Lower leg skin (tissue), 3 donors: ENCODE data around the gene BABAM2.

ENCODE experiments used
- POLR2A ChIP-seq, 2 donors: fragments of 450-650 bp; IDR thresholded peaks; one replicate each; pipeline ENCODE4 v1.6.1; 2016 to 2017; ENCODE audit warnings: antibody characterized with exemption in 2 of 2, mild to moderate bottlenecking in 1 of 2, moderate library complexity in 1 of 2
- TF ChIP-seq, protein P1 (sequence below), 3 donors: fragments of 450-650 bp; IDR thresholded peaks; one replicate each; pipeline ENCODE4 v1.5.1; 2016; ENCODE audit warnings: antibody characterized with exemption in 3 of 3, mild to moderate bottlenecking in 3 of 3, moderate library complexity in 2 of 3

DNA sequence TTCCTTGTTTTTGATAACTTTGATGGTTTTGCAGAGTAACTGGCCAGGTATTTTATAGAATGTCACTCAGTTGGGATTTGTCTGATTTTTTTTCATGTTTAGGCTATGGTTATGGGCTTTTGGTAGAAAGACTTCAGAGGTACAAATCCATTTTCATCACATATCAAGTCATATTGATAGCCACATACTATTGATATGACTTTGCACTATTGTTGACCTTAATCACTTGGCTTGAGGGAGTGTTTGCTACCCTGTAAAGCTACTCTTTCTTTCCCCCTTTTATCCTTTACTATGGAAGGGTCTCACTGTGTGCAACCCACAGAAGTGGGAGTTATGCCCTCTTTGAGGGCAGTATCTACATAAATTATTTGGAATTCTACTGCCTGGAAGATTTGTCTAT is 109.8 kb downstream of the BABAM2 start:
- TF ChIP-seq, protein P1, sequence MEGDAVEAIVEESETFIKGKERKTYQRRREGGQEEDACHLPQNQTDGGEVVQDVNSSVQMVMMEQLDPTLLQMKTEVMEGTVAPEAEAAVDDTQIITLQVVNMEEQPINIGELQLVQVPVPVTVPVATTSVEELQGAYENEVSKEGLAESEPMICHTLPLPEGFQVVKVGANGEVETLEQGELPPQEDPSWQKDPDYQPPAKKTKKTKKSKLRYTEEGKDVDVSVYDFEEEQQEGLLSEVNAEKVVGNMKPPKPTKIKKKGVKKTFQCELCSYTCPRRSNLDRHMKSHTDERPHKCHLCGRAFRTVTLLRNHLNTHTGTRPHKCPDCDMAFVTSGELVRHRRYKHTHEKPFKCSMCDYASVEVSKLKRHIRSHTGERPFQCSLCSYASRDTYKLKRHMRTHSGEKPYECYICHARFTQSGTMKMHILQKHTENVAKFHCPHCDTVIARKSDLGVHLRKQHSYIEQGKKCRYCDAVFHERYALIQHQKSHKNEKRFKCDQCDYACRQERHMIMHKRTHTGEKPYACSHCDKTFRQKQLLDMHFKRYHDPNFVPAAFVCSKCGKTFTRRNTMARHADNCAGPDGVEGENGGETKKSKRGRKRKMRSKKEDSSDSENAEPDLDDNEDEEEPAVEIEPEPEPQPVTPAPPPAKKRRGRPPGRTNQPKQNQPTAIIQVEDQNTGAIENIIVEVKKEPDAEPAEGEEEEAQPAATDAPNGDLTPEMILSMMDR (IDR thresholded peaks at IDR 0.05): no peak
- no peak for TF ChIP-seq POLR2A (IDR thresholded peaks at IDR 0.05)
